WTC11 (cell line): ENCODE data around the gene COPS6. TPM values are rescaled to one million over a fixed set of nuclear protein-coding genes. Genes with fewer than 3 reads are reported as not detected.

Source experiments
- ATAC-seq: fragments of 200-7000 bp; cut with Tn5 transposase; 2 replicates; pipeline ENCODE4 v1.10.0; 2021; ENCODE audit warnings: mild to moderate bottlenecking, moderate library complexity
- CTCF ChIA-PET: fragments of 300-600 bp; sonication (Branson Sonifier 250); formaldehyde crosslinking; loops from one replicate; lab custom pipeline; 2021; ENCODE audit warnings: antibody characterized with exemption; lab: Charles Lee
- POLR2A ChIA-PET: fragments of 350-600 bp; sonication (Branson Sonifier 250); formaldehyde crosslinking; loops from one replicate; lab custom pipeline; 2021; ENCODE audit warnings: antibody characterized with exemption; lab: Charles Lee
- DNase-seq: peaks from one replicate; pipeline ENCODE4 v3.0.0; 2021; ENCODE audit warnings: low spot score
- H3K27ac Mint-ChIP-seq: 2 replicates; pipeline ENCODE4 v1.8.0; 2021; ENCODE audit warnings: mixed read lengths
- H3K27me3 Mint-ChIP-seq: 2 replicates; pipeline ENCODE4 v1.8.0; 2021; ENCODE audit warnings: low read depth, mild to moderate bottlenecking, moderate library complexity, mixed read lengths
- H3K36me3 Mint-ChIP-seq: 2 replicates; pipeline ENCODE4 v1.8.0; 2021; ENCODE audit warnings: mixed read lengths
- H3K4me1 Mint-ChIP-seq: 2 replicates; pipeline ENCODE4 v1.8.0; 2022; ENCODE audit warnings: mixed read lengths
- H3K4me3 Mint-ChIP-seq: 2 replicates; pipeline ENCODE4 v1.8.0; 2021; ENCODE audit warnings: mild to moderate bottlenecking, moderate library complexity, mixed read lengths
- H3K9me3 Mint-ChIP-seq: 2 replicates; pipeline ENCODE4 v1.8.0; 2021; ENCODE audit warnings: mixed read lengths
- AR ChIP-seq: fragments of 250-450 bp; sonication (Bioruptor Pico); IDR thresholded peaks from 2 replicates; pipeline ENCODE4 v1.9.0; 2021; ENCODE audit warnings: mild to moderate bottlenecking
- ATF2 ChIP-seq: sonication (generic); formaldehyde crosslinking; IDR thresholded peaks from 2 replicates; pipeline ENCODE4 v1.8.1; 2022; ENCODE audit warnings: low read depth, missing genetic modification reagents, borderline replicate concordance
- CTCF ChIP-seq: fragments of 200-600 bp; IDR thresholded peaks from 2 replicates; pipeline ENCODE4 v1.8.0; 2022; ENCODE audit warnings: antibody characterized with exemption
- HMGA2 ChIP-seq: fragments of 250-450 bp; sonication (Bioruptor Pico); IDR thresholded peaks from 2 replicates; pipeline ENCODE4 v1.4.0; 2021; ENCODE audit warnings: mild to moderate bottlenecking, moderate library complexity
- MXD4 ChIP-seq: fragments of 250-450 bp; sonication (Bioruptor Pico); IDR thresholded peaks from 2 replicates; pipeline ENCODE4 v1.8.0; 2021; ENCODE audit warnings: mild to moderate bottlenecking, moderate library complexity, borderline replicate concordance
- SMAD3 ChIP-seq: sonication (generic); formaldehyde crosslinking; IDR thresholded peaks from 2 replicates; pipeline ENCODE4 v1.8.0; 2022; ENCODE audit warnings: missing genetic modification reagents, mild to moderate bottlenecking, borderline replicate concordance
- SP1 ChIP-seq: sonication (generic); formaldehyde crosslinking; conservative IDR thresholded peaks from 2 replicates; pipeline ENCODE4 v1.8.1; 2022; ENCODE audit warnings: missing genetic modification reagents
- TEAD4 ChIP-seq: sonication (generic); formaldehyde crosslinking; IDR thresholded peaks from 2 replicates; pipeline ENCODE4 v1.8.0; 2022; ENCODE audit warnings: mild to moderate bottlenecking, missing genetic modification reagents
- ZNF121 ChIP-seq: sonication (generic); formaldehyde crosslinking; IDR thresholded peaks from 2 replicates; pipeline ENCODE4 v1.8.0; 2023; ENCODE audit warnings: missing genetic modification reagents
- ZNF138 ChIP-seq: sonication (generic); formaldehyde crosslinking; conservative IDR thresholded peaks from 2 replicates; pipeline ENCODE4 v1.8.1; 2022; ENCODE audit warnings: mild to moderate bottlenecking, moderate library complexity, missing genetic modification reagents
- ZNF671 ChIP-seq: fragments of 250-450 bp; sonication (Bioruptor Pico); IDR thresholded peaks from 2 replicates; pipeline ENCODE4 v1.8.0; 2021; ENCODE audit warnings: mild to moderate bottlenecking
- total RNA-seq: library from RNA; stranded (reverse); gene quantifications from 3 replicates; pipeline ENCODE4 v1.2.3, GENCODE V29; 2021
- TF ChIP-seq, protein P1 (sequence below): sonication (generic); formaldehyde crosslinking; IDR thresholded peaks from 2 replicates; pipeline ENCODE4 v1.8.0; 2022; ENCODE audit warnings: mild to moderate bottlenecking, missing genetic modification reagents
- TF ChIP-seq, protein P2 (sequence below): sonication (generic); formaldehyde crosslinking; IDR thresholded peaks from 2 replicates; pipeline ENCODE4 v1.8.1; 2022; ENCODE audit warnings: mild to moderate bottlenecking, moderate library complexity, missing genetic modification reagents
- TF ChIP-seq, protein P3 (sequence below): fragments of 250-450 bp; sonication (Bioruptor Pico); IDR thresholded peaks from 2 replicates; pipeline ENCODE4 v1.9.0; 2021; ENCODE audit warnings: mild to moderate bottlenecking, borderline replicate concordance
- TF ChIP-seq, protein P4 (sequence below): sonication (generic); formaldehyde crosslinking; IDR thresholded peaks from 2 replicates; pipeline ENCODE4 v1.8.0; 2023; ENCODE audit warnings: missing genetic modification reagents
- TF ChIP-seq, protein P5 (sequence below): fragments of 250-450 bp; sonication (Bioruptor Pico); IDR thresholded peaks from 2 replicates; pipeline ENCODE4 v2.1.2; 2022; ENCODE audit warnings: mild to moderate bottlenecking, moderate library complexity
- TF ChIP-seq, protein P6 (sequence below): sonication (generic); formaldehyde crosslinking; IDR thresholded peaks from 2 replicates; pipeline ENCODE4 v1.8.0; 2023; ENCODE audit warnings: missing genetic modification reagents, mild to moderate bottlenecking, borderline replicate concordance

COPS6 gene
- total RNA-seq, 1 experiment from 2014 or later: 118 TPM

DNA sequence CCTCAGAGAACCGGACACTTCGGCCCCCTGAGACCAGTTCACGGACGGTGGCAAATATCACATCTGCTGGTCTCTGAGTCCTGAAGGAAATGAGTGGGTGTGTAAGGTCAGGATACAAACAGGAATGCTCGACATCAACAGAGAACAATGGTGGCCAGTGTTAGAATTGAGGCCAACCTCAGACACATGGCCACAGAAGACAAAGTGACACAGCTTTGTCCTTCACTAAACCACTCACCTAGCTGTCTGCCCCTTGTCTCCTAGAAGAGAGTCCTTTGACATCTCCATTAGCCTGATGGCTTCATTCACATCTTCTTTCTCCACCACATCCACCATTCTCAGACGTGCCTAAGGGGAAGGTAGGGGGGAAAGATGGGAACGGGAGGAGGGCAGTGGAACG is 4.3 kb downstream of the COPS6 start:
- Mint-ChIP-seq H3K4me1 (peaks cover 8% of the 10 kb centered on the region), H3K9me3 (no peaks in the 10 kb centered on the region), H3K27me3 (no peaks in the 10 kb centered on the region), H3K27ac (peak overlapping the region; percentile 58), H3K36me3 (peaks cover 78% of the 10 kb centered on the region), H3K4me3 (no peak overlapping the region)
- CTCF ChIA-PET: no interaction called here
- no peak for ATAC-seq
- POLR2A ChIA-PET: interaction anchor here (0.6 to 6.2 kb wide), 3 partner anchors 8 to 170 kb away, joined by 3 to 41 read pairs (median 5); partner anchors contain the start of genes AP4M1 and MCM7
- no peak for DNase-seq
- TF ChIP-seq SMAD3 (no peak), SP1 (CRISPR knock-in tag) (no peak), ZNF671 (CRISPR knock-in tag) (no peak), MXD4 (CRISPR knock-in tag) (no peak), TEAD4 (CRISPR knock-in tag) (no peak), HMGA2 (no peak), ZNF121 (CRISPR knock-in tag) (no peak), ZNF138 (CRISPR knock-in tag) (no peak), AR (CRISPR knock-in tag) (no peak), ATF2 (CRISPR knock-in tag) (no peak), CTCF (no peak)
- TF ChIP-seq, protein P1, sequence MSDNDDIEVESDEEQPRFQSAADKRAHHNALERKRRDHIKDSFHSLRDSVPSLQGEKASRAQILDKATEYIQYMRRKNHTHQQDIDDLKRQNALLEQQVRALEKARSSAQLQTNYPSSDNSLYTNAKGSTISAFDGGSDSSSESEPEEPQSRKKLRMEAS (CRISPR knock-in tag): no peak
- TF ChIP-seq, protein P2, sequence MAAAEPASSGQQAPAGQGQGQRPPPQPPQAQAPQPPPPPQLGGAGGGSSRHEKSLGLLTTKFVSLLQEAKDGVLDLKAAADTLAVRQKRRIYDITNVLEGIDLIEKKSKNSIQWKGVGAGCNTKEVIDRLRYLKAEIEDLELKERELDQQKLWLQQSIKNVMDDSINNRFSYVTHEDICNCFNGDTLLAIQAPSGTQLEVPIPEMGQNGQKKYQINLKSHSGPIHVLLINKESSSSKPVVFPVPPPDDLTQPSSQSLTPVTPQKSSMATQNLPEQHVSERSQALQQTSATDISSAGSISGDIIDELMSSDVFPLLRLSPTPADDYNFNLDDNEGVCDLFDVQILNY: no peak
- TF ChIP-seq, protein P3, sequence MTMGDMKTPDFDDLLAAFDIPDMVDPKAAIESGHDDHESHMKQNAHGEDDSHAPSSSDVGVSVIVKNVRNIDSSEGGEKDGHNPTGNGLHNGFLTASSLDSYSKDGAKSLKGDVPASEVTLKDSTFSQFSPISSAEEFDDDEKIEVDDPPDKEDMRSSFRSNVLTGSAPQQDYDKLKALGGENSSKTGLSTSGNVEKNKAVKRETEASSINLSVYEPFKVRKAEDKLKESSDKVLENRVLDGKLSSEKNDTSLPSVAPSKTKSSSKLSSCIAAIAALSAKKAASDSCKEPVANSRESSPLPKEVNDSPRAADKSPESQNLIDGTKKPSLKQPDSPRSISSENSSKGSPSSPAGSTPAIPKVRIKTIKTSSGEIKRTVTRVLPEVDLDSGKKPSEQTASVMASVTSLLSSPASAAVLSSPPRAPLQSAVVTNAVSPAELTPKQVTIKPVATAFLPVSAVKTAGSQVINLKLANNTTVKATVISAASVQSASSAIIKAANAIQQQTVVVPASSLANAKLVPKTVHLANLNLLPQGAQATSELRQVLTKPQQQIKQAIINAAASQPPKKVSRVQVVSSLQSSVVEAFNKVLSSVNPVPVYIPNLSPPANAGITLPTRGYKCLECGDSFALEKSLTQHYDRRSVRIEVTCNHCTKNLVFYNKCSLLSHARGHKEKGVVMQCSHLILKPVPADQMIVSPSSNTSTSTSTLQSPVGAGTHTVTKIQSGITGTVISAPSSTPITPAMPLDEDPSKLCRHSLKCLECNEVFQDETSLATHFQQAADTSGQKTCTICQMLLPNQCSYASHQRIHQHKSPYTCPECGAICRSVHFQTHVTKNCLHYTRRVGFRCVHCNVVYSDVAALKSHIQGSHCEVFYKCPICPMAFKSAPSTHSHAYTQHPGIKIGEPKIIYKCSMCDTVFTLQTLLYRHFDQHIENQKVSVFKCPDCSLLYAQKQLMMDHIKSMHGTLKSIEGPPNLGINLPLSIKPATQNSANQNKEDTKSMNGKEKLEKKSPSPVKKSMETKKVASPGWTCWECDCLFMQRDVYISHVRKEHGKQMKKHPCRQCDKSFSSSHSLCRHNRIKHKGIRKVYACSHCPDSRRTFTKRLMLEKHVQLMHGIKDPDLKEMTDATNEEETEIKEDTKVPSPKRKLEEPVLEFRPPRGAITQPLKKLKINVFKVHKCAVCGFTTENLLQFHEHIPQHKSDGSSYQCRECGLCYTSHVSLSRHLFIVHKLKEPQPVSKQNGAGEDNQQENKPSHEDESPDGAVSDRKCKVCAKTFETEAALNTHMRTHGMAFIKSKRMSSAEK (CRISPR knock-in tag): no peak
- TF ChIP-seq, protein P4, sequence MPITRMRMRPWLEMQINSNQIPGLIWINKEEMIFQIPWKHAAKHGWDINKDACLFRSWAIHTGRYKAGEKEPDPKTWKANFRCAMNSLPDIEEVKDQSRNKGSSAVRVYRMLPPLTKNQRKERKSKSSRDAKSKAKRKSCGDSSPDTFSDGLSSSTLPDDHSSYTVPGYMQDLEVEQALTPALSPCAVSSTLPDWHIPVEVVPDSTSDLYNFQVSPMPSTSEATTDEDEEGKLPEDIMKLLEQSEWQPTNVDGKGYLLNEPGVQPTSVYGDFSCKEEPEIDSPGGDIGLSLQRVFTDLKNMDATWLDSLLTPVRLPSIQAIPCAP (CRISPR knock-in tag): no peak
- TF ChIP-seq, protein P5, sequence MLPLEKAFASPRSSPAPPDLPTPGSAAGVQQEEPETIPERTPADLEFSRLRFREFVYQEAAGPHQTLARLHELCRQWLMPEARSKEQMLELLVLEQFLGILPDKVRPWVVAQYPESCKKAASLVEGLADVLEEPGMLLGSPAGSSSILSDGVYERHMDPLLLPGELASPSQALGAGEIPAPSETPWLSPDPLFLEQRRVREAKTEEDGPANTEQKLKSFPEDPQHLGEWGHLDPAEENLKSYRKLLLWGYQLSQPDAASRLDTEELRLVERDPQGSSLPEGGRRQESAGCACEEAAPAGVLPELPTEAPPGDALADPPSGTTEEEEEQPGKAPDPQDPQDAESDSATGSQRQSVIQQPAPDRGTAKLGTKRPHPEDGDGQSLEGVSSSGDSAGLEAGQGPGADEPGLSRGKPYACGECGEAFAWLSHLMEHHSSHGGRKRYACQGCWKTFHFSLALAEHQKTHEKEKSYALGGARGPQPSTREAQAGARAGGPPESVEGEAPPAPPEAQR (CRISPR knock-in tag): no peak
- TF ChIP-seq, protein P6, sequence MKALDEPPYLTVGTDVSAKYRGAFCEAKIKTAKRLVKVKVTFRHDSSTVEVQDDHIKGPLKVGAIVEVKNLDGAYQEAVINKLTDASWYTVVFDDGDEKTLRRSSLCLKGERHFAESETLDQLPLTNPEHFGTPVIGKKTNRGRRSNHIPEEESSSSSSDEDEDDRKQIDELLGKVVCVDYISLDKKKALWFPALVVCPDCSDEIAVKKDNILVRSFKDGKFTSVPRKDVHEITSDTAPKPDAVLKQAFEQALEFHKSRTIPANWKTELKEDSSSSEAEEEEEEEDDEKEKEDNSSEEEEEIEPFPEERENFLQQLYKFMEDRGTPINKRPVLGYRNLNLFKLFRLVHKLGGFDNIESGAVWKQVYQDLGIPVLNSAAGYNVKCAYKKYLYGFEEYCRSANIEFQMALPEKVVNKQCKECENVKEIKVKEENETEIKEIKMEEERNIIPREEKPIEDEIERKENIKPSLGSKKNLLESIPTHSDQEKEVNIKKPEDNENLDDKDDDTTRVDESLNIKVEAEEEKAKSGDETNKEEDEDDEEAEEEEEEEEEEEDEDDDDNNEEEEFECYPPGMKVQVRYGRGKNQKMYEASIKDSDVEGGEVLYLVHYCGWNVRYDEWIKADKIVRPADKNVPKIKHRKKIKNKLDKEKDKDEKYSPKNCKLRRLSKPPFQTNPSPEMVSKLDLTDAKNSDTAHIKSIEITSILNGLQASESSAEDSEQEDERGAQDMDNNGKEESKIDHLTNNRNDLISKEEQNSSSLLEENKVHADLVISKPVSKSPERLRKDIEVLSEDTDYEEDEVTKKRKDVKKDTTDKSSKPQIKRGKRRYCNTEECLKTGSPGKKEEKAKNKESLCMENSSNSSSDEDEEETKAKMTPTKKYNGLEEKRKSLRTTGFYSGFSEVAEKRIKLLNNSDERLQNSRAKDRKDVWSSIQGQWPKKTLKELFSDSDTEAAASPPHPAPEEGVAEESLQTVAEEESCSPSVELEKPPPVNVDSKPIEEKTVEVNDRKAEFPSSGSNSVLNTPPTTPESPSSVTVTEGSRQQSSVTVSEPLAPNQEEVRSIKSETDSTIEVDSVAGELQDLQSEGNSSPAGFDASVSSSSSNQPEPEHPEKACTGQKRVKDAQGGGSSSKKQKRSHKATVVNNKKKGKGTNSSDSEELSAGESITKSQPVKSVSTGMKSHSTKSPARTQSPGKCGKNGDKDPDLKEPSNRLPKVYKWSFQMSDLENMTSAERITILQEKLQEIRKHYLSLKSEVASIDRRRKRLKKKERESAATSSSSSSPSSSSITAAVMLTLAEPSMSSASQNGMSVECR: no peak
